Neural progenitor cell (in vitro differentiated cells): Measurements from ENCODE around the gene NSUN6.

ENCODE experiments used
- CTCF ChIP-seq: fragments of 200-600 bp; sonication (generic); IDR thresholded peaks from 2 replicates; pipeline ENCODE4 v1.5.1; 2017; ENCODE audit warnings: antibody characterized with exemption, mild to moderate bottlenecking
- EZH2phosphoT487 ChIP-seq: fragments of 200-600 bp; sonication (generic); IDR thresholded peaks from 2 replicates; pipeline ENCODE4 v1.6.1; 2017; ENCODE audit warnings: antibody characterized with exemption

- TF ChIP-seq CTCF (no peak), EZH2phosphoT487 (no peak)
Observed at GRCh38 chr10:18571780-18572179, 79.6 kb downstream of the NSUN6 start.
